ENCODE measurements around the gene LHFPL2.

Gene LHFPL2

GRCh38 chr5:78573318-78573717, 75.3 kb downstream of the LHFPL2 start:
- Histone ChIP-seq H3K27me3 (ENCODE audit: control insufficient read depth in 1 of 2, insufficient read depth in 2 of 2, low read length in 2 of 2) (no peaks in the 10 kb centered on the region), H3K27ac (ENCODE audit: low read depth, low read length) (no peak overlapping the region), H3K4me3 (ENCODE audit: low read depth in 1 of 2, low read length in 2 of 2) (no peak overlapping the region), H3K9me3 (ENCODE audit: low read length) (no peaks in the 10 kb centered on the region), H3K36me3 (ENCODE audit: insufficient read depth, low read length) (no peaks in the 10 kb centered on the region), H3K9ac (ENCODE audit: low read length) (no peak overlapping the region), H3K4me1 (ENCODE audit: insufficient read depth, low read length) (peaks cover 59% of the 10 kb centered on the region)

- peaks cover 48% of the 10 kb centered on the region for H3K4me1 ChIP-seq (ENCODE audit: insufficient read depth, low read length)
Observed at GRCh38 chr5:78570646-78571045, 77.9 kb downstream of the LHFPL2 start.

GRCh38 chr5:78569441-78569840, 79.1 kb downstream of the LHFPL2 start:
- Histone ChIP-seq H3K27ac (ENCODE audit: low read depth, low read length) (peak overlapping the region; percentile 24), H3K9me3 (ENCODE audit: low read length) (no peaks in the 10 kb centered on the region), H3K4me3 (ENCODE audit: low read depth in 1 of 2, low read length in 2 of 2) (no peak overlapping the region), H3K4me1 (ENCODE audit: insufficient read depth, low read length) (peaks cover 47% of the 10 kb centered on the region), H3K36me3 (ENCODE audit: insufficient read depth, low read length) (no peaks in the 10 kb centered on the region), H3K9ac (ENCODE audit: low read length) (no peak overlapping the region), H3K27me3 (ENCODE audit: control insufficient read depth in 1 of 2, insufficient read depth in 2 of 2, low read length in 2 of 2) (no peaks in the 10 kb centered on the region)

More at GRCh38 chr5:78570646-78571045, 77.9 kb downstream of the LHFPL2 start:
- Histone ChIP-seq H3K27me3 (ENCODE audit: control insufficient read depth in 1 of 2, insufficient read depth in 2 of 2, low read length in 2 of 2) (no peaks in the 10 kb centered on the region), H3K36me3 (ENCODE audit: insufficient read depth, low read length) (no peaks in the 10 kb centered on the region), H3K27ac (ENCODE audit: low read depth, low read length) (no peak overlapping the region), H3K9me3 (ENCODE audit: low read length) (no peaks in the 10 kb centered on the region), H3K4me3 (ENCODE audit: low read depth in 1 of 2, low read length in 2 of 2) (no peak overlapping the region), H3K9ac (ENCODE audit: low read length) (no peak overlapping the region)

GRCh38 chr5:78568676-78569075, 79.9 kb downstream of the LHFPL2 start:
- Histone ChIP-seq H3K27ac (ENCODE audit: low read depth, low read length) (peak overlapping the region; percentile 7), H3K36me3 (ENCODE audit: insufficient read depth, low read length) (no peaks in the 10 kb centered on the region), H3K27me3 (ENCODE audit: control insufficient read depth in 1 of 2, insufficient read depth in 2 of 2, low read length in 2 of 2) (no peaks in the 10 kb centered on the region), H3K4me1 (ENCODE audit: insufficient read depth, low read length) (peaks cover 40% of the 10 kb centered on the region), H3K9ac (ENCODE audit: low read length) (no peak overlapping the region), H3K9me3 (ENCODE audit: low read length) (no peaks in the 10 kb centered on the region), H3K4me3 (ENCODE audit: low read depth in 1 of 2, low read length in 2 of 2) (no peak overlapping the region)

- Histone ChIP-seq H3K36me3 (ENCODE audit: insufficient read depth, low read length) (no peaks in the 10 kb centered on the region), H3K9ac (ENCODE audit: low read length) (no peak overlapping the region), H3K4me1 (ENCODE audit: insufficient read depth, low read length) (peaks cover 35% of the 10 kb centered on the region), H3K27ac (ENCODE audit: low read depth, low read length) (peak overlapping the region; percentile 7), H3K27me3 (ENCODE audit: control insufficient read depth in 1 of 2, insufficient read depth in 2 of 2, low read length in 2 of 2) (no peaks in the 10 kb centered on the region), H3K4me3 (ENCODE audit: low read depth in 1 of 2, low read length in 2 of 2) (no peak overlapping the region), H3K9me3 (ENCODE audit: low read length) (no peaks in the 10 kb centered on the region)
Observed at GRCh38 chr5:78568212-78568611, 80.4 kb downstream of the LHFPL2 start.

- Histone ChIP-seq H3K27me3 (ENCODE audit: control insufficient read depth in 1 of 2, insufficient read depth in 2 of 2, low read length in 2 of 2) (no peaks in the 10 kb centered on the region), H3K9me3 (ENCODE audit: low read length) (no peaks in the 10 kb centered on the region), H3K4me1 (ENCODE audit: insufficient read depth, low read length) (peaks cover 30% of the 10 kb centered on the region), H3K36me3 (ENCODE audit: insufficient read depth, low read length) (no peaks in the 10 kb centered on the region), H3K9ac (ENCODE audit: low read length) (no peak overlapping the region), H3K27ac (ENCODE audit: low read depth, low read length) (no peak overlapping the region), H3K4me3 (ENCODE audit: low read depth in 1 of 2, low read length in 2 of 2) (no peak overlapping the region)
Observed at GRCh38 chr5:78567617-78568016, 81.0 kb downstream of the LHFPL2 start.

GRCh38 chr5:78566747-78567425, 81.7 kb downstream of the LHFPL2 start:
- Histone ChIP-seq H3K27ac (ENCODE audit: low read depth, low read length) (no peak overlapping the region), H3K4me3 (ENCODE audit: low read depth in 1 of 2, low read length in 2 of 2) (no peak overlapping the region), H3K36me3 (ENCODE audit: insufficient read depth, low read length) (no peaks in the 10 kb centered on the region), H3K4me1 (ENCODE audit: insufficient read depth, low read length) (peaks cover 30% of the 10 kb centered on the region), H3K9ac (ENCODE audit: low read length) (no peak overlapping the region), H3K27me3 (ENCODE audit: control insufficient read depth in 1 of 2, insufficient read depth in 2 of 2, low read length in 2 of 2) (no peaks in the 10 kb centered on the region), H3K9me3 (ENCODE audit: low read length) (no peaks in the 10 kb centered on the region)

- no peaks in the 10 kb centered on the region for H3K9me3 ChIP-seq (ENCODE audit: low read length)
- H3K4me3 ChIP-seq (ENCODE audit: low read depth in 1 of 2, low read length in 2 of 2), result no peak overlapping the region
- H3K4me1 ChIP-seq (ENCODE audit: insufficient read depth, low read length), result peaks cover 30% of the 10 kb centered on the region
- no peak overlapping the region for H3K27ac ChIP-seq (ENCODE audit: low read depth, low read length)
- no peak overlapping the region for H3K9ac ChIP-seq (ENCODE audit: low read length)
- no peaks in the 10 kb centered on the region for H3K36me3 ChIP-seq (ENCODE audit: insufficient read depth, low read length)
- H3K27me3 ChIP-seq (ENCODE audit: control insufficient read depth in 1 of 2, insufficient read depth in 2 of 2, low read length in 2 of 2), result no peaks in the 10 kb centered on the region
Observed at GRCh38 chr5:78565395-78565794, 83.2 kb downstream of the LHFPL2 start.

GRCh38 chr5:78563621-78564020, 85.0 kb downstream of the LHFPL2 start:
- no peak overlapping the region for H3K27ac ChIP-seq (ENCODE audit: low read depth, low read length)
- H3K9me3 ChIP-seq (ENCODE audit: low read length), result no peaks in the 10 kb centered on the region
- H3K27me3 ChIP-seq (ENCODE audit: control insufficient read depth in 1 of 2, insufficient read depth in 2 of 2, low read length in 2 of 2), result no peaks in the 10 kb centered on the region
- no peak overlapping the region for H3K9ac ChIP-seq (ENCODE audit: low read length)
- no peak overlapping the region for H3K4me3 ChIP-seq (ENCODE audit: low read depth in 1 of 2, low read length in 2 of 2)
- no peaks in the 10 kb centered on the region for H3K36me3 ChIP-seq (ENCODE audit: insufficient read depth, low read length)
- H3K4me1 ChIP-seq (ENCODE audit: insufficient read depth, low read length), result peaks cover 13% of the 10 kb centered on the region

- H3K9ac ChIP-seq (ENCODE audit: low read length), result no peak overlapping the region
- no peaks in the 10 kb centered on the region for H3K9me3 ChIP-seq (ENCODE audit: low read length)
- H3K27me3 ChIP-seq (ENCODE audit: control insufficient read depth in 1 of 2, insufficient read depth in 2 of 2, low read length in 2 of 2), result no peaks in the 10 kb centered on the region
- H3K4me1 ChIP-seq (ENCODE audit: insufficient read depth, low read length), result peaks cover 5% of the 10 kb centered on the region
- H3K36me3 ChIP-seq (ENCODE audit: insufficient read depth, low read length), result no peaks in the 10 kb centered on the region
- H3K27ac ChIP-seq (ENCODE audit: low read depth, low read length), result no peak overlapping the region
- no peak overlapping the region for H3K4me3 ChIP-seq (ENCODE audit: low read depth in 1 of 2, low read length in 2 of 2)
Observed at GRCh38 chr5:78562714-78563330, 85.8 kb downstream of the LHFPL2 start.

- Histone ChIP-seq H3K36me3 (ENCODE audit: insufficient read depth, low read length) (no peaks in the 10 kb centered on the region), H3K27ac (ENCODE audit: low read depth, low read length) (no peak overlapping the region), H3K9ac (ENCODE audit: low read length) (no peak overlapping the region), H3K4me3 (ENCODE audit: low read depth in 1 of 2, low read length in 2 of 2) (no peak overlapping the region), H3K9me3 (ENCODE audit: low read length) (no peaks in the 10 kb centered on the region), H3K27me3 (ENCODE audit: control insufficient read depth in 1 of 2, insufficient read depth in 2 of 2, low read length in 2 of 2) (no peaks in the 10 kb centered on the region), H3K4me1 (ENCODE audit: insufficient read depth, low read length) (no peaks in the 10 kb centered on the region)
Observed at GRCh38 chr5:78562001-78562400, 86.6 kb downstream of the LHFPL2 start.

- Histone ChIP-seq H3K9ac (ENCODE audit: low read length) (no peak overlapping the region), H3K4me1 (ENCODE audit: insufficient read depth, low read length) (no peaks in the 10 kb centered on the region), H3K9me3 (ENCODE audit: low read length) (no peaks in the 10 kb centered on the region), H3K36me3 (ENCODE audit: insufficient read depth, low read length) (no peaks in the 10 kb centered on the region), H3K27ac (ENCODE audit: low read depth, low read length) (no peak overlapping the region), H3K4me3 (ENCODE audit: low read depth in 1 of 2, low read length in 2 of 2) (no peak overlapping the region), H3K27me3 (ENCODE audit: control insufficient read depth in 1 of 2, insufficient read depth in 2 of 2, low read length in 2 of 2) (no peaks in the 10 kb centered on the region)
Observed at GRCh38 chr5:78561261-78561660, 87.3 kb downstream of the LHFPL2 start.

Data from muscle layer of colon (tissue), 2 donors.